GM19099 (cell line): ENCODE measurements around the gene BSG.

Source experiments
- POLR2A ChIP-seq: IDR thresholded peaks from 3 replicates; pipeline ENCODE4 v1.6.1; 2011; ENCODE audit warnings: low read depth; ENCODE audit not compliant: insufficient read length; ENCODE audit errors: extremely low read depth

BSG gene

GRCh38 chr19:588741-589692 is 16.6 kb downstream of the BSG start:
- TF ChIP-seq POLR2A: no peak

- no peak for TF ChIP-seq POLR2A
These were observed 17.4 kb downstream of the BSG start, which contains the start of gene HCN2 for GRCh38 chr19:589693-590395. TSS of gene HCN2 (plus strand) at chr19:589881. CDS start at chr19:589946, 65 bp downstream.

- TF ChIP-seq POLR2A: no peak
These were observed 18.0 kb downstream of the BSG start for GRCh38 chr19:590396-590745.

GRCh38 chr19:590750-591098 is 18.3 kb downstream of the BSG start:
- TF ChIP-seq POLR2A: no peak

GRCh38 chr19:591099-591958 is 18.9 kb downstream of the BSG start:
- no peak for TF ChIP-seq POLR2A

GRCh38 chr19:592101-592500 is 19.7 kb downstream of the BSG start:
- no peak for TF ChIP-seq POLR2A

- TF ChIP-seq POLR2A: no peak
These were observed 20.7 kb downstream of the BSG start for GRCh38 chr19:593055-593454.

GRCh38 chr19:593505-593904 is 21.1 kb downstream of the BSG start:
- no peak for TF ChIP-seq POLR2A

- no peak for TF ChIP-seq POLR2A
These were observed 22.0 kb downstream of the BSG start for GRCh38 chr19:594265-594870.

- TF ChIP-seq POLR2A: no peak
These were observed 23.2 kb downstream of the BSG start for GRCh38 chr19:595326-596262.

- no peak for TF ChIP-seq POLR2A
These were observed 23.9 kb downstream of the BSG start for GRCh38 chr19:596263-596655.

- no peak for TF ChIP-seq POLR2A
These were observed 25.3 kb downstream of the BSG start for GRCh38 chr19:597406-598315.

- no peak for TF ChIP-seq POLR2A
These were observed 28.9 kb downstream of the BSG start for GRCh38 chr19:601310-601709.
